Hepatic stellate cell (primary cell): Measurements from ENCODE around the gene GPAT3.

Experiments used
- DNase-seq: peaks from one replicate; pipeline ENCODE4 v3.0.0; 2011; ENCODE audit warnings: low spot score

Gene GPAT3

GRCh38 chr4:83644677-83645659, 109.1 kb downstream of the GPAT3 start:
- peak; percentile 25 for DNase-seq

GRCh38 chr4:83646538-83647239, 110.8 kb downstream of the GPAT3 start:
- no peak for DNase-seq

GRCh38 chr4:83651846-83652245, 115.9 kb downstream of the GPAT3 start:
- DNase-seq, result no peak
